Esophagus squamous epithelium (tissue), 4 donors: ENCODE measurements around the gene L1CAM.

Experiments
- CTCF ChIP-seq, 6 experiments: fragments of 450-650 bp in 4 of 6; fragments of 200-600 bp in 2 of 6; sonication (generic) in 2 of 6; IDR thresholded peaks; one replicate each; pipeline ENCODE4 v1.5.1; 2016 to 2019; ENCODE audit warnings: antibody characterized with exemption in 6 of 6, mild to moderate bottlenecking in 4 of 6, moderate library complexity in 4 of 6
- POLR2A ChIP-seq, 4 donors: fragments of 450-650 bp; IDR thresholded peaks; one replicate each; pipeline ENCODE4 v1.6.1; 2017; ENCODE audit warnings: antibody characterized with exemption in 4 of 4, mild to moderate bottlenecking in 4 of 4, moderate library complexity in 3 of 4

- TF ChIP-seq CTCF (IDR thresholded peaks at IDR 0.05) (no peak), POLR2A (IDR thresholded peaks at IDR 0.05) (no peak)
These were observed 24.0 kb upstream of the L1CAM start for GRCh38 chrX:153909980-153910360.
